ENCODE measurements around the gene SMOC2.

DNA sequence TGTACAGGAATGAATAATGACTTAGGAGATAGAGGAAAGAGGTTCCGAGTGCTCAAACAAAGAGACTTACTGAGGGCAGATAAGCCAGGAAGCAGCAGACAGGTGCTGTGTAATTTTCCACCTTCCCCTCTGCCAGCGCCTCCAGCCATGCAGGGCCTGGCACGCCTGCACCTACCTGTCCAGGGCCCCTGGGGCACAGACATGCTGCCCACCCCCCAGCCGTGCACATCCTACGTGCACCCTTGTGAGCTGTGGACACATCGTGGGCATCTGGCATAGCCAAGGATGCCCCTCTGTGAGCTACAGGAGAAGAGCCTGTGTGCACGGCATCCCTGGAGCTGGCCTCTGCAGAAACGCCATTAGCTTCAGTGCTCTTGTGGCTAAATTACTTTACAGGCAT lies 7.1 kb upstream of the SMOC2 start:
- TF ChIP-seq, protein P1, sequence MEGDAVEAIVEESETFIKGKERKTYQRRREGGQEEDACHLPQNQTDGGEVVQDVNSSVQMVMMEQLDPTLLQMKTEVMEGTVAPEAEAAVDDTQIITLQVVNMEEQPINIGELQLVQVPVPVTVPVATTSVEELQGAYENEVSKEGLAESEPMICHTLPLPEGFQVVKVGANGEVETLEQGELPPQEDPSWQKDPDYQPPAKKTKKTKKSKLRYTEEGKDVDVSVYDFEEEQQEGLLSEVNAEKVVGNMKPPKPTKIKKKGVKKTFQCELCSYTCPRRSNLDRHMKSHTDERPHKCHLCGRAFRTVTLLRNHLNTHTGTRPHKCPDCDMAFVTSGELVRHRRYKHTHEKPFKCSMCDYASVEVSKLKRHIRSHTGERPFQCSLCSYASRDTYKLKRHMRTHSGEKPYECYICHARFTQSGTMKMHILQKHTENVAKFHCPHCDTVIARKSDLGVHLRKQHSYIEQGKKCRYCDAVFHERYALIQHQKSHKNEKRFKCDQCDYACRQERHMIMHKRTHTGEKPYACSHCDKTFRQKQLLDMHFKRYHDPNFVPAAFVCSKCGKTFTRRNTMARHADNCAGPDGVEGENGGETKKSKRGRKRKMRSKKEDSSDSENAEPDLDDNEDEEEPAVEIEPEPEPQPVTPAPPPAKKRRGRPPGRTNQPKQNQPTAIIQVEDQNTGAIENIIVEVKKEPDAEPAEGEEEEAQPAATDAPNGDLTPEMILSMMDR (optimal IDR thresholded peaks at IDR 0.05 in 1 of 3, IDR thresholded peaks at IDR 0.05 in 1 of 3, conservative IDR thresholded peaks at IDR 0.05 in 1 of 3; ENCODE audit: extremely low read depth in 1 of 3, insufficient read depth in 2 of 3, low read length in 3 of 3) = no peak
- no peak for TF ChIP-seq EZH2 (IDR thresholded peaks at IDR 0.05; ENCODE audit: low read length)
